ENCODE data around the gene MAP1S.

MAP1S gene

DNA sequence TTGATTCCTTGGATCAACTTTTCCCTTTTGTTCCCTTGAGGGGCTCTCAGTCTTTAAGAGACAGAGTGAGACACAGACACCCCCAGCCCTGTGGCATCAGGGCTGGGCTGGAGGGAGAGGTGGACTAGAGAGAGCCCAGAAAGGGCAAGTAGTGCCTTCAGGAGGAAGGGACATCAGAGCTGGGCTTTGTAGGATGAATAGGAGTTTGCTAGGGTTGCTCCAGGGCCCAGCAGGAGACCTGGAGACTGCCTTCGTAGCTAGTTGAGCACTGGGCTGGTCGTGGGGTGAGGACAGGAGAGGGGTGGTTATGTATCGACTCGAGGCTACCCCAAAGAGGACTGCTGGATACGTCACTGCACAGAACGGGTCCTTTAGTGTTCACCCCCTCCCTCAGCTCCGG, 5.4 kb downstream of the MAP1S start:
- H3K4me3 ChIP-seq (ENCODE audit: low read length): no peak overlapping the region
- H3K27me3 ChIP-seq (ENCODE audit: control insufficient read depth, low read length): no peaks in the 10 kb centered on the region
- no peaks in the 10 kb centered on the region for H3K9me2 ChIP-seq (replicated peaks; ENCODE audit: control insufficient read depth, low read length)
- peaks cover 17% of the 10 kb centered on the region for H4K20me1 ChIP-seq (ENCODE audit: control insufficient read depth, insufficient read depth, low read depth, low read length)
- no peaks in the 10 kb centered on the region for H3F3A ChIP-seq (ENCODE audit: control insufficient read depth, insufficient read depth)
- H3K27ac ChIP-seq (ENCODE audit: low read depth, low read length): no peak overlapping the region
- peaks cover 24% of the 10 kb centered on the region for H3K4me1 ChIP-seq (ENCODE audit: control insufficient read depth, low read length)
- H3K9me3 ChIP-seq (ENCODE audit: control insufficient read depth, insufficient read depth, low read length): no peaks in the 10 kb centered on the region
- no peak overlapping the region for H3K4me2 ChIP-seq (ENCODE audit: low read length)
- TF ChIP-seq EZH2phosphoT487 (IDR thresholded peaks at IDR 0.05; ENCODE audit: borderline replicate concordance, low read length): no peak
- TF ChIP-seq, protein P1, sequence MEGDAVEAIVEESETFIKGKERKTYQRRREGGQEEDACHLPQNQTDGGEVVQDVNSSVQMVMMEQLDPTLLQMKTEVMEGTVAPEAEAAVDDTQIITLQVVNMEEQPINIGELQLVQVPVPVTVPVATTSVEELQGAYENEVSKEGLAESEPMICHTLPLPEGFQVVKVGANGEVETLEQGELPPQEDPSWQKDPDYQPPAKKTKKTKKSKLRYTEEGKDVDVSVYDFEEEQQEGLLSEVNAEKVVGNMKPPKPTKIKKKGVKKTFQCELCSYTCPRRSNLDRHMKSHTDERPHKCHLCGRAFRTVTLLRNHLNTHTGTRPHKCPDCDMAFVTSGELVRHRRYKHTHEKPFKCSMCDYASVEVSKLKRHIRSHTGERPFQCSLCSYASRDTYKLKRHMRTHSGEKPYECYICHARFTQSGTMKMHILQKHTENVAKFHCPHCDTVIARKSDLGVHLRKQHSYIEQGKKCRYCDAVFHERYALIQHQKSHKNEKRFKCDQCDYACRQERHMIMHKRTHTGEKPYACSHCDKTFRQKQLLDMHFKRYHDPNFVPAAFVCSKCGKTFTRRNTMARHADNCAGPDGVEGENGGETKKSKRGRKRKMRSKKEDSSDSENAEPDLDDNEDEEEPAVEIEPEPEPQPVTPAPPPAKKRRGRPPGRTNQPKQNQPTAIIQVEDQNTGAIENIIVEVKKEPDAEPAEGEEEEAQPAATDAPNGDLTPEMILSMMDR (IDR thresholded peaks at IDR 0.05; ENCODE audit: low read depth, low read length, poor library complexity, severe bottlenecking): no peak
- H3K36me3 ChIP-seq (ENCODE audit: control insufficient read depth, low read length): peaks cover 74% of the 10 kb centered on the region
- H3K79me2 ChIP-seq (ENCODE audit: control insufficient read depth, low read length): peaks cover 32% of the 10 kb centered on the region

DNA sequence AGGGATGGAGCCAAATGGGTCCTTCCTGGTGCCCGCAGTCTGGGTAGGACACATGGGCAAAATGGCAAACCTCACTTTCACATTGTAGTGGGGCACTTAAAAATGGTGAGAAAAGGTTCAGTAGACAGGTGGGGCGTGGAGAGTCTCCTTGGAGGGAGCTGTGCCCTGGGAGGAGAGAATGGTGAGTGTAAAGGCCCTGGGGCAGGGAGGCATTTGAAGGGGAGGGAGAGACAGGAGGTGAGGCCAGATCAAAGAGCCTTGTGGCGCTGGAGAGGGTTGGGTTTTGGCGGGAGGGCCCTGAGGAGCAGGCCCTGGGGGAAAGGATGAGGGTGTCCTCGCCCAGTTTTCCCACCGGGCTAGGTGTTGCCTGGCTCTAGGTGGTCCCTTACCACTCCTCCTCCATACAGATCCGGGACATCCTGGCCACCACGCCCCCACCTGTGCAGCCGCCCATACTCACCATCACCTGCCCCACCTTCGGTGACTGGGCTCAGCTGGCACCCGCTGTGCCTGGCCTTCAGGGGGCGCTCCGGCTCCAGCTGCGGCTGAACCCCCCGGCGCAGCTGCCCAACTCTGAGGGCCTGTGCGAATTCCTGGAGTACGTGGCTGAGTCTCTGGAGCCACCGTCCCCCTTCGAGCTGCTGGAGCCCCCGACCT, 6.3 kb downstream of the MAP1S start:
- Histone ChIP-seq H3K79me2 (ENCODE audit: control insufficient read depth, low read length) (peaks cover 29% of the 10 kb centered on the region), H3K4me1 (ENCODE audit: control insufficient read depth, low read length) (peaks cover 17% of the 10 kb centered on the region), H3F3A (ENCODE audit: control insufficient read depth, insufficient read depth) (no peaks in the 10 kb centered on the region), H4K20me1 (ENCODE audit: control insufficient read depth, insufficient read depth, low read depth, low read length) (peaks cover 9% of the 10 kb centered on the region), H3K36me3 (ENCODE audit: control insufficient read depth, low read length) (peaks cover 82% of the 10 kb centered on the region), H3K27ac (ENCODE audit: low read depth, low read length) (no peak overlapping the region), H3K27me3 (ENCODE audit: control insufficient read depth, low read length) (no peaks in the 10 kb centered on the region), H3K9me2 (replicated peaks; ENCODE audit: control insufficient read depth, low read length) (no peaks in the 10 kb centered on the region), H3K4me2 (ENCODE audit: low read length) (no peak overlapping the region), H3K4me3 (ENCODE audit: low read length) (no peak overlapping the region), H3K9me3 (ENCODE audit: control insufficient read depth, insufficient read depth, low read length) (no peaks in the 10 kb centered on the region)
- TF ChIP-seq EZH2phosphoT487 (IDR thresholded peaks at IDR 0.05; ENCODE audit: borderline replicate concordance, low read length): no peak
- TF ChIP-seq, protein P1 (IDR thresholded peaks at IDR 0.05; ENCODE audit: low read depth, low read length, poor library complexity, severe bottlenecking): peak; percentile 67

- Histone ChIP-seq H3K9me2 (replicated peaks; ENCODE audit: control insufficient read depth, low read length) (no peaks in the 10 kb centered on the region), H3K9me3 (ENCODE audit: control insufficient read depth, insufficient read depth, low read length) (no peaks in the 10 kb centered on the region), H3K27ac (ENCODE audit: low read depth, low read length) (no peak overlapping the region), H3K27me3 (ENCODE audit: control insufficient read depth, low read length) (no peaks in the 10 kb centered on the region), H3K4me2 (ENCODE audit: low read length) (no peak overlapping the region), H4K20me1 (ENCODE audit: control insufficient read depth, insufficient read depth, low read depth, low read length) (peaks cover 3% of the 10 kb centered on the region; the same call in 1 of the 2 replicates), H3K4me3 (ENCODE audit: low read length) (no peak overlapping the region), H3K79me2 (ENCODE audit: control insufficient read depth, low read length) (peaks cover 28% of the 10 kb centered on the region), H3F3A (ENCODE audit: control insufficient read depth, insufficient read depth) (no peaks in the 10 kb centered on the region), H3K36me3 (ENCODE audit: control insufficient read depth, low read length) (peaks cover 83% of the 10 kb centered on the region), H3K4me1 (ENCODE audit: control insufficient read depth, low read length) (peaks cover 10% of the 10 kb centered on the region)
- TF ChIP-seq, protein P1 (IDR thresholded peaks at IDR 0.05; ENCODE audit: low read depth, low read length, poor library complexity, severe bottlenecking): no peak
- no peak for TF ChIP-seq EZH2phosphoT487 (IDR thresholded peaks at IDR 0.05; ENCODE audit: borderline replicate concordance, low read length)
These were observed 7.0 kb downstream of the MAP1S start for GRCh38 chr19:17726136-17726741.

Data from DOHH2 (cell line).